ENCODE results near the gene WBP4. TPM values are rescaled to one million over a fixed set of nuclear protein-coding genes. Genes with fewer than 3 reads are reported as not detected.

The WBP4 gene
- total RNA-seq, 1 experiment from 2014 or later: 14.5 TPM

- Histone ChIP-seq H3K36me3 (ENCODE audit: control insufficient read depth in 1 of 2, insufficient read depth in 2 of 2, low read length in 2 of 2) (no peaks in the 10 kb centered on the region), H3K9ac (ENCODE audit: low read length) (no peak overlapping the region), H4K20me1 (ENCODE audit: insufficient read depth) (no peaks in the 10 kb centered on the region), H3K4me3 (replicated peaks in 1 of 2; ENCODE audit: low read depth in 1 of 2, low read length in 2 of 2) (no peak overlapping the region), H3K27me3 (ENCODE audit: insufficient read depth, low read length) (no peaks in the 10 kb centered on the region), H3K4me2 (ENCODE audit: low read length) (no peak overlapping the region), H3K9me2 (ENCODE audit: insufficient read depth) (no peaks in the 10 kb centered on the region), H3K4me1 (ENCODE audit: control insufficient read depth in 1 of 2, insufficient read depth in 2 of 2, low read length in 2 of 2) (no peaks in the 10 kb centered on the region), H2AFZ (ENCODE audit: low read depth, low read length, poor library complexity, severe bottlenecking) (no peak overlapping the region), H3K9me3 (ENCODE audit: control insufficient read depth in 1 of 2, insufficient read depth in 1 of 2, low read depth in 1 of 2, low read length in 2 of 2) (no peaks in the 10 kb centered on the region), H3K27ac (ENCODE audit: low read depth, low read length) (no peak overlapping the region), H3K79me2 (ENCODE audit: insufficient read depth, low read length) (no peaks in the 10 kb centered on the region)
- DNase-seq (ENCODE audit: low read depth, low spot score) (no peak), ATAC-seq (peak; percentile 67)
- intact Hi-C loops (cut with micrococcal nuclease): no loop called here
- ChIA-PET CTCF (no interaction called here), POLR2A (no interaction called here), RAD21 (ENCODE audit: low non-redundant PET in 1 of 2, low total read pairs in 2 of 2, uncharacterized antibody in 2 of 2, unreplicated experiment in 2 of 2) (no interaction called here)
- BruUV-seq (replicated peaks): no TSS peak
- no peak for TF ChIP-seq SIN3A (IDR thresholded peaks at IDR 0.05; ENCODE audit: low read depth)
- TF ChIP-seq SP1 (IDR thresholded peaks at IDR 0.05; ENCODE audit: low read depth): no peak
- no peak for TF ChIP-seq ZBTB33 (IDR thresholded peaks at IDR 0.05; ENCODE audit: extremely low read depth, insufficient replicate concordance, low read length)
- TF ChIP-seq CEBPB (IDR thresholded peaks at IDR 0.05; ENCODE audit: low read depth): no peak
- TF ChIP-seq ZNF274 (IDR thresholded peaks at IDR 0.05; ENCODE audit: low read depth, low read length): no peak
- no peak for TF ChIP-seq EGR1 (IDR thresholded peaks at IDR 0.05; ENCODE audit: low read depth)
- TF ChIP-seq MAX (IDR thresholded peaks at IDR 0.05): no peak
- TF ChIP-seq ATF3 (IDR thresholded peaks at IDR 0.05): no peak
Measured at GRCh38 chr13:41107584-41108014, 46.3 kb downstream of the WBP4 start.

GRCh38 chr13:41111454-41111853 is 50.1 kb downstream of the WBP4 start:
- no peak for TF ChIP-seq EZH2phosphoT487 (IDR thresholded peaks at IDR 0.05; ENCODE audit: borderline replicate concordance)
- no peak for TF ChIP-seq MAX (IDR thresholded peaks at IDR 0.05)
- TF ChIP-seq ELF1 (IDR thresholded peaks at IDR 0.05; ENCODE audit: borderline replicate concordance, low read depth): no peak
- no peak for TF ChIP-seq ATF3 (IDR thresholded peaks at IDR 0.05)
- no peak for TF ChIP-seq POLR2A (IDR thresholded peaks at IDR 0.05; ENCODE audit: borderline replicate concordance, extremely low read depth, insufficient read depth, insufficient read length)
- TF ChIP-seq RAD21 (IDR thresholded peaks at IDR 0.05; ENCODE audit: low read depth): no peak
- no peak for TF ChIP-seq EGR1 (IDR thresholded peaks at IDR 0.05; ENCODE audit: low read depth)
- no peak for TF ChIP-seq FOSL1 (IDR thresholded peaks at IDR 0.05; ENCODE audit: low read depth)
- TF ChIP-seq ZFX (IDR thresholded peaks at IDR 0.05): no peak
- no peak for TF ChIP-seq CTCF (IDR thresholded peaks at IDR 0.05 in 2 of 3, conservative IDR thresholded peaks at IDR 0.05 in 1 of 3; ENCODE audit: borderline replicate concordance in 1 of 3, insufficient read depth in 1 of 3, low read depth in 2 of 3, low read length in 2 of 3)
- TF ChIP-seq CBX3 (IDR thresholded peaks at IDR 0.05; ENCODE audit: low read depth): no peak
- no peak for TF ChIP-seq SIN3A (IDR thresholded peaks at IDR 0.05; ENCODE audit: low read depth)
- TF ChIP-seq JUND (IDR thresholded peaks at IDR 0.05): no peak
- Histone ChIP-seq H3K4me3 (replicated peaks in 1 of 2; ENCODE audit: low read depth in 1 of 2, low read length in 2 of 2) (no peak overlapping the region), H3K9me3 (ENCODE audit: control insufficient read depth in 1 of 2, insufficient read depth in 1 of 2, low read depth in 1 of 2, low read length in 2 of 2) (no peaks in the 10 kb centered on the region), H3K4me1 (ENCODE audit: control insufficient read depth in 1 of 2, insufficient read depth in 2 of 2, low read length in 2 of 2) (no peaks in the 10 kb centered on the region), H3K4me2 (ENCODE audit: low read length) (no peak overlapping the region), H3K79me2 (ENCODE audit: insufficient read depth, low read length) (no peaks in the 10 kb centered on the region), H3K27ac (ENCODE audit: low read depth, low read length) (no peak overlapping the region), H3K9ac (ENCODE audit: low read length) (no peak overlapping the region), H3K27me3 (ENCODE audit: insufficient read depth, low read length) (no peaks in the 10 kb centered on the region), H3K36me3 (ENCODE audit: control insufficient read depth in 1 of 2, insufficient read depth in 2 of 2, low read length in 2 of 2) (no peaks in the 10 kb centered on the region), H2AFZ (ENCODE audit: low read depth, low read length, poor library complexity, severe bottlenecking) (no peak overlapping the region), H3K9me2 (ENCODE audit: insufficient read depth) (no peaks in the 10 kb centered on the region), H4K20me1 (ENCODE audit: insufficient read depth) (no peaks in the 10 kb centered on the region)
- ATAC-seq: no peak
- ChIA-PET POLR2A (no interaction called here), RAD21 (ENCODE audit: low non-redundant PET in 1 of 2, low total read pairs in 2 of 2, uncharacterized antibody in 2 of 2, unreplicated experiment in 2 of 2) (no interaction called here), CTCF (no interaction called here)
- no TSS peak for BruUV-seq (replicated peaks)
- no peak for DNase-seq (ENCODE audit: low read depth, low spot score)
- intact Hi-C loops (cut with micrococcal nuclease): no loop called here

Measured in HCT116 (cell line).